ENCODE data around the gene IQSEC1. TPM values are rescaled to one million over a fixed set of nuclear protein-coding genes. Genes with fewer than 3 reads are reported as not detected.

The IQSEC1 gene
- total and polyA plus RNA-seq, 9 of the 15 experiments (the other 6 are each of a cell fraction or from before 2014, with no cell fraction given) = 0.56 to 39.0 (median 6.8) TPM

- TF ChIP-seq, protein P1, sequence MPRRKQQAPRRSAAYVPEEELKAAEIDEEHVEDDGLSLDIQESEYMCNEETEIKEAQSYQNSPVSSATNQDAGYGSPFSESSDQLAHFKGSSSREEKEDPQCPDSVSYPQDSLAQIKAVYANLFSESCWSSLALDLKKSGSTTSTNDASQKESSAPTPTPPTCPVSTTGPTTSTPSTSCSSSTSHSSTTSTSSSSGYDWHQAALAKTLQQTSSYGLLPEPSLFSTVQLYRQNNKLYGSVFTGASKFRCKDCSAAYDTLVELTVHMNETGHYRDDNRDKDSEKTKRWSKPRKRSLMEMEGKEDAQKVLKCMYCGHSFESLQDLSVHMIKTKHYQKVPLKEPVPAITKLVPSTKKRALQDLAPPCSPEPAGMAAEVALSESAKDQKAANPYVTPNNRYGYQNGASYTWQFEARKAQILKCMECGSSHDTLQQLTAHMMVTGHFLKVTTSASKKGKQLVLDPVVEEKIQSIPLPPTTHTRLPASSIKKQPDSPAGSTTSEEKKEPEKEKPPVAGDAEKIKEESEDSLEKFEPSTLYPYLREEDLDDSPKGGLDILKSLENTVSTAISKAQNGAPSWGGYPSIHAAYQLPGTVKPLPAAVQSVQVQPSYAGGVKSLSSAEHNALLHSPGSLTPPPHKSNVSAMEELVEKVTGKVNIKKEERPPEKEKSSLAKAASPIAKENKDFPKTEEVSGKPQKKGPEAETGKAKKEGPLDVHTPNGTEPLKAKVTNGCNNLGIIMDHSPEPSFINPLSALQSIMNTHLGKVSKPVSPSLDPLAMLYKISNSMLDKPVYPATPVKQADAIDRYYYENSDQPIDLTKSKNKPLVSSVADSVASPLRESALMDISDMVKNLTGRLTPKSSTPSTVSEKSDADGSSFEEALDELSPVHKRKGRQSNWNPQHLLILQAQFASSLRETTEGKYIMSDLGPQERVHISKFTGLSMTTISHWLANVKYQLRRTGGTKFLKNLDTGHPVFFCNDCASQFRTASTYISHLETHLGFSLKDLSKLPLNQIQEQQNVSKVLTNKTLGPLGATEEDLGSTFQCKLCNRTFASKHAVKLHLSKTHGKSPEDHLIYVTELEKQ (CRISPR knock-in tag; IDR thresholded peaks at IDR 0.05) = no peak
- TF ChIP-seq ZBTB8A (IDR thresholded peaks at IDR 0.05; ENCODE audit: partially characterized antibody) (no peak), NFATC3 (IDR thresholded peaks at IDR 0.05) (no peak), SPI1 (IDR thresholded peaks at IDR 0.05; ENCODE audit: borderline replicate concordance, low read depth, low read length) (peak; percentile 91), SUPT5H (IDR thresholded peaks at IDR 0.05) (no peak), NELFE (IDR thresholded peaks at IDR 0.05; ENCODE audit: insufficient read depth, insufficient read length) (no peak), CBX1 (IDR thresholded peaks at IDR 0.05; ENCODE audit: low read depth) (no peak), XRCC3 (IDR thresholded peaks at IDR 0.05) (no peak), ZNF444 (CRISPR knock-in tag; IDR thresholded peaks at IDR 0.05) (peak; percentile 86; the same call in 1 of the 2 replicates), ZNF695 (CRISPR knock-in tag; IDR thresholded peaks at IDR 0.05) (no peak), FOXA3 (CRISPR knock-in tag; conservative IDR thresholded peaks at IDR 0.05 in 1 of 2, IDR thresholded peaks at IDR 0.05 in 1 of 2) (no peak), EP400 (IDR thresholded peaks at IDR 0.05) (no peak), BRCA1 (IDR thresholded peaks at IDR 0.05) (no peak), BRCA1 (CRISPR knock-in tag; IDR thresholded peaks at IDR 0.05) (no peak), BCOR (IDR thresholded peaks at IDR 0.05) (peak; percentile 27; the same call in 1 of the 2 replicates), ZEB2 (IDR thresholded peaks at IDR 0.05) (no peak), ZKSCAN8 (CRISPR knock-in tag; IDR thresholded peaks at IDR 0.05) (no peak), CBFA2T3 (IDR thresholded peaks at IDR 0.05) (no peak), MEF2D (tag; conservative IDR thresholded peaks at IDR 0.05; ENCODE audit: low read depth) (0 out of 2 replicates have a peak, but pooled peaks have one; percentile 46)
- TF ChIP-seq, protein P2, sequence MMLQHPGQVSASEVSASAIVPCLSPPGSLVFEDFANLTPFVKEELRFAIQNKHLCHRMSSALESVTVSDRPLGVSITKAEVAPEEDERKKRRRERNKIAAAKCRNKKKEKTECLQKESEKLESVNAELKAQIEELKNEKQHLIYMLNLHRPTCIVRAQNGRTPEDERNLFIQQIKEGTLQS (IDR thresholded peaks at IDR 0.05) = no peak
- TF ChIP-seq, protein P2 (CRISPR knock-in tag; conservative IDR thresholded peaks at IDR 0.05) = no peak
- TF ChIP-seq, protein P3, sequence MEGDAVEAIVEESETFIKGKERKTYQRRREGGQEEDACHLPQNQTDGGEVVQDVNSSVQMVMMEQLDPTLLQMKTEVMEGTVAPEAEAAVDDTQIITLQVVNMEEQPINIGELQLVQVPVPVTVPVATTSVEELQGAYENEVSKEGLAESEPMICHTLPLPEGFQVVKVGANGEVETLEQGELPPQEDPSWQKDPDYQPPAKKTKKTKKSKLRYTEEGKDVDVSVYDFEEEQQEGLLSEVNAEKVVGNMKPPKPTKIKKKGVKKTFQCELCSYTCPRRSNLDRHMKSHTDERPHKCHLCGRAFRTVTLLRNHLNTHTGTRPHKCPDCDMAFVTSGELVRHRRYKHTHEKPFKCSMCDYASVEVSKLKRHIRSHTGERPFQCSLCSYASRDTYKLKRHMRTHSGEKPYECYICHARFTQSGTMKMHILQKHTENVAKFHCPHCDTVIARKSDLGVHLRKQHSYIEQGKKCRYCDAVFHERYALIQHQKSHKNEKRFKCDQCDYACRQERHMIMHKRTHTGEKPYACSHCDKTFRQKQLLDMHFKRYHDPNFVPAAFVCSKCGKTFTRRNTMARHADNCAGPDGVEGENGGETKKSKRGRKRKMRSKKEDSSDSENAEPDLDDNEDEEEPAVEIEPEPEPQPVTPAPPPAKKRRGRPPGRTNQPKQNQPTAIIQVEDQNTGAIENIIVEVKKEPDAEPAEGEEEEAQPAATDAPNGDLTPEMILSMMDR (IDR thresholded peaks at IDR 0.05 in 2 of 3, conservative IDR thresholded peaks at IDR 0.05 in 1 of 3; ENCODE audit: insufficient read depth in 2 of 3, low read depth in 1 of 3, low read length in 3 of 3) = no peak
- TF ChIP-seq, protein P4, sequence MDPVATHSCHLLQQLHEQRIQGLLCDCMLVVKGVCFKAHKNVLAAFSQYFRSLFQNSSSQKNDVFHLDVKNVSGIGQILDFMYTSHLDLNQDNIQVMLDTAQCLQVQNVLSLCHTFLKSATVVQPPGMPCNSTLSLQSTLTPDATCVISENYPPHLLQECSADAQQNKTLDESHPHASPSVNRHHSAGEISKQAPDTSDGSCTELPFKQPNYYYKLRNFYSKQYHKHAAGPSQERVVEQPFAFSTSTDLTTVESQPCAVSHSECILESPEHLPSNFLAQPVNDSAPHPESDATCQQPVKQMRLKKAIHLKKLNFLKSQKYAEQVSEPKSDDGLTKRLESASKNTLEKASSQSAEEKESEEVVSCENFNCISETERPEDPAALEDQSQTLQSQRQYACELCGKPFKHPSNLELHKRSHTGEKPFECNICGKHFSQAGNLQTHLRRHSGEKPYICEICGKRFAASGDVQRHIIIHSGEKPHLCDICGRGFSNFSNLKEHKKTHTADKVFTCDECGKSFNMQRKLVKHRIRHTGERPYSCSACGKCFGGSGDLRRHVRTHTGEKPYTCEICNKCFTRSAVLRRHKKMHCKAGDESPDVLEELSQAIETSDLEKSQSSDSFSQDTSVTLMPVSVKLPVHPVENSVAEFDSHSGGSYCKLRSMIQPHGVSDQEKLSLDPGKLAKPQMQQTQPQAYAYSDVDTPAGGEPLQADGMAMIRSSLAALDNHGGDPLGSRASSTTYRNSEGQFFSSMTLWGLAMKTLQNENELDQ (CRISPR knock-in tag; IDR thresholded peaks at IDR 0.05; ENCODE audit: borderline replicate concordance) = no peak
Measured at GRCh38 chr3:12959838-12960378, 113.3 kb downstream of the IQSEC1 start (continued).
